GM12874 (cell line): ENCODE data around the gene NEK8.

ENCODE experiments used
- TF ChIP-seq, protein P1 (sequence below): IDR thresholded peaks from 2 replicates; pipeline ENCODE4 v1.5.1; 2011; ENCODE audit warnings: low read depth, mild to moderate bottlenecking, control low read depth, low read length, moderate library complexity; ENCODE audit not compliant: insufficient read depth

NEK8 gene

DNA sequence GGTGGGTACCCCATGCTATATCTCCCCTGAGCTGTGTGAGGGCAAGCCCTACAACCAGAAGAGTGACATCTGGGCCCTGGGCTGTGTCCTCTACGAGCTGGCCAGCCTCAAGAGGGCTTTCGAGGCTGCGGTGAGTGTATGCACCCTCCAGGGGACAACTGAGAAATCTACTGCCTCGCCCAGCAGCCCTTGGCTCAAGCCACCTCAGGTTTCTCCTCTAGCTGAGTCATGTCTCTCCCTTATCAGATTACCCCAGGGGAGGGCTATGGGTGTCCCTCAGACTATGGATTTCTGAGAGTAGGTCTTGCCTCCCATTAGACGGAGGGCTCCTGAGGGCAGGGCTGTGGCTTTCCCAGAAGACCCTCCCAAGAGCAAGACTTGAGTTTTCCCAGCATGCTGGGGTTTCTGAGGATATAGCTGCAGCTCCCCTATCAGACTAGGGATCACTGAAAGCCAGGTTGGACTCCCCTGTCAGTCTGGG is 6.7 kb downstream of the NEK8 start:
- TF ChIP-seq, protein P1, sequence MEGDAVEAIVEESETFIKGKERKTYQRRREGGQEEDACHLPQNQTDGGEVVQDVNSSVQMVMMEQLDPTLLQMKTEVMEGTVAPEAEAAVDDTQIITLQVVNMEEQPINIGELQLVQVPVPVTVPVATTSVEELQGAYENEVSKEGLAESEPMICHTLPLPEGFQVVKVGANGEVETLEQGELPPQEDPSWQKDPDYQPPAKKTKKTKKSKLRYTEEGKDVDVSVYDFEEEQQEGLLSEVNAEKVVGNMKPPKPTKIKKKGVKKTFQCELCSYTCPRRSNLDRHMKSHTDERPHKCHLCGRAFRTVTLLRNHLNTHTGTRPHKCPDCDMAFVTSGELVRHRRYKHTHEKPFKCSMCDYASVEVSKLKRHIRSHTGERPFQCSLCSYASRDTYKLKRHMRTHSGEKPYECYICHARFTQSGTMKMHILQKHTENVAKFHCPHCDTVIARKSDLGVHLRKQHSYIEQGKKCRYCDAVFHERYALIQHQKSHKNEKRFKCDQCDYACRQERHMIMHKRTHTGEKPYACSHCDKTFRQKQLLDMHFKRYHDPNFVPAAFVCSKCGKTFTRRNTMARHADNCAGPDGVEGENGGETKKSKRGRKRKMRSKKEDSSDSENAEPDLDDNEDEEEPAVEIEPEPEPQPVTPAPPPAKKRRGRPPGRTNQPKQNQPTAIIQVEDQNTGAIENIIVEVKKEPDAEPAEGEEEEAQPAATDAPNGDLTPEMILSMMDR: no peak

GRCh38 chr17:28737316-28737715 is 8.7 kb downstream of the NEK8 start:
- TF ChIP-seq, protein P1: no peak

DNA sequence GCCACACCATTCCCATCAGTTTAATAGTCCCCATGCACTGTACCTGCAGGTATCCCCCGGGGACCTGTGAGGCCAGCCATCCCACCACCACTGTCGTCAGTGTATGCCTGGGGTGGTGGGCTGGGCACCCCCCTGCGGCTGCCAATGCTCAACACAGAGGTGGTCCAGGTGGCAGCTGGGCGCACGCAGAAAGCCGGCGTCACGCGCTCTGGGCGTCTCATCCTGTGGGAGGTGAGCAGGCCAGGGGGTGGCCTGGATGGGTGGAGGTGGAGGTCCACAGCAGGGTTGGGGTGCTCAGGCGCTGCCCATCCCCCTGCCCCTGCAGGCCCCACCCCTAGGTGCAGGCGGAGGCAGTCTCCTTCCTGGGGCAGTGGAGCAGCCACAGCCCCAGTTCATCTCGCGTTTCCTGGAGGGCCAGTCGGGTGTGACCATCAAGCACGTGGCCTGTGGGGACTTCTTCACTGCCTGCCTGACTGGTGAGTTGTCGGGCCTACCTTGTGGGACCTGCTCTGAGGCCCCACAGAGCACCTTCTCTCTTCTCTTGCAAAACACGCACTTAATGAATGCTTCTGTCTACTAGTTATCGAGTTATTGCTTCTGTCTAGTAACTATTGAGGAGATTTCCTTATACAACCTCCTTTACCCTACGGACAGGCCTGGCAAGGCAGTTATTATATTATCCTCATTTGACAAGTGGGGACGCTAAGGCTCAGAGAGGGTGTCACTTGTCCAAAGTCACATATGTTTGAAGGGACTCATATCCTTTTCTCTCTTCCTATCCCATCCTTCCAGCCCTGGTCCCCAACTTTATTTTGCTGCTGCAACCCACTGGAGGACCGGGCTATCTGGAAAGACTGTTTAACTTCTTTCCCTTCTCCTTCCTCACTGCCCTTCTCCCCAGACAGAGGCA is 9.4 kb downstream of the NEK8 start:
- TF ChIP-seq, protein P1: no peak

DNA sequence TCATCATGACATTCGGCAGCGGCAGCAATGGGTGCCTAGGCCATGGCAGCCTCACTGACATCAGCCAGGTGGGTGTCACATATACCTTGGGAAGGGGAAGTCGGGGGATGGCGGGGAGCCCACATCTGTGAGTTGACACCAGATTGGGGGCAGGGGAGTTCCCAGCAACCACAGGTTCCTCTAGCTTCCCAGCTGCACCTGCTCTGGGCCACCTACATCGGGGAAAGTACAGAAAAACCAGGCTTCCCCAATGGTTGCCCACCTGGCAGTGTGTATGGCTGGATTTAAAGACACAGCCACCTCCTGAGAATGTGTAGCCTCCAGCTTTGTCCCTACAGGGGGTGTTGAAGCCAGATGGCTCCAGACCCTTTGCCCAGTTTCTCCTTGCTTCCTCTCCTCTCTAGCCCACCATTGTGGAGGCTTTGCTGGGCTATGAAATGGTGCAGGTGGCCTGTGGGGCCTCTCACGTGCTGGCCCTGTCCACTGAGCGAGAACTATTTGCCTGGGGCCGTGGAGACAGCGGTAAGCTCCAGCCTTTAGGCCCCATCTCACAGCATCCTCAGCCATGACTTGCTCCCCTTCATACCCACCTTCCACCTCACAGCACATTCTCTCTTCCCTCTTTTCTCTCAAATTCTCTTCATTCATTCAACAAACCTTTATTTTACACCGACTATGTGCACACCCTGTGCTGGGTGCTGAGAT is 10.2 kb downstream of the NEK8 start:
- TF ChIP-seq, protein P1: no peak

GRCh38 chr17:28740406-28741357 is 12.1 kb downstream of the NEK8 start:
- TF ChIP-seq, protein P1: no peak

GRCh38 chr17:28741358-28742349 is 13.1 kb downstream of the NEK8 start:
- TF ChIP-seq, protein P1: no peak
